SIG-M5 treated with dmso at 0.1 percent for 504 hours (cell line): ENCODE measurements around the gene ELMO1.

Experiments used
- DNase-seq: peaks from one replicate; lab custom pipeline; 2025; ENCODE audit not compliant: unreplicated experiment; lab: John Stamatoyannopoulos, UW

Gene ELMO1

GRCh38 chr7:37448636-37449361 lies at the start of gene ELMO1:
TSS of gene ELMO1 (minus strand) at chr7:37448864. CDS start at chr7:37342690, 106,174 bp downstream.
- peak; percentile 94 for DNase-seq

- DNase-seq: no peak
Measured at GRCh38 chr7:37497576-37497975, 48.9 kb upstream of the ELMO1 start.

GRCh38 chr7:37495574-37496184 lies 47.0 kb upstream of the ELMO1 start:
- DNase-seq: peak; percentile 69

- DNase-seq: peak; percentile 86
Measured at GRCh38 chr7:37494926-37495325, 46.3 kb upstream of the ELMO1 start.

GRCh38 chr7:37493810-37494209 lies 45.1 kb upstream of the ELMO1 start:
- no peak for DNase-seq

GRCh38 chr7:37493123-37493522 lies 44.5 kb upstream of the ELMO1 start:
- no peak for DNase-seq

- no peak for DNase-seq
Measured at GRCh38 chr7:37491919-37492694, 43.4 kb upstream of the ELMO1 start.

GRCh38 chr7:37489703-37490102 lies 41.0 kb upstream of the ELMO1 start:
- no peak for DNase-seq

- DNase-seq: peak; percentile 65
Measured at GRCh38 chr7:37488163-37488764, 39.6 kb upstream of the ELMO1 start.

GRCh38 chr7:37484426-37485073 lies 35.9 kb upstream of the ELMO1 start:
- DNase-seq: no peak

- DNase-seq: no peak
Measured at GRCh38 chr7:37483627-37484026, 35.0 kb upstream of the ELMO1 start.

- no peak for DNase-seq
Measured at GRCh38 chr7:37482953-37483352, 34.3 kb upstream of the ELMO1 start.

- no peak for DNase-seq
Measured at GRCh38 chr7:37482505-37482904, 33.8 kb upstream of the ELMO1 start.

GRCh38 chr7:37481722-37482288 lies 33.1 kb upstream of the ELMO1 start:
- DNase-seq: no peak

- DNase-seq: no peak
Measured at GRCh38 chr7:37481154-37481553, 32.5 kb upstream of the ELMO1 start.

GRCh38 chr7:37480041-37481031 lies 31.7 kb upstream of the ELMO1 start:
- DNase-seq: peak; percentile 75

- DNase-seq: no peak
Measured at GRCh38 chr7:37476881-37477450, 28.3 kb upstream of the ELMO1 start.

- DNase-seq: no peak
Measured at GRCh38 chr7:37476428-37476827, 27.8 kb upstream of the ELMO1 start.

GRCh38 chr7:37475646-37476045 lies 27.0 kb upstream of the ELMO1 start:
- DNase-seq: no peak
